CD14-positive monocyte (primary cell): Measurements from ENCODE around the gene TSSK2. TPM values are rescaled to one million over a fixed set of nuclear protein-coding genes. Genes with fewer than 3 reads are reported as not detected.

Experiments
- DNase-seq, 3 donors: peaks; one replicate each; pipeline ENCODE4 v3.0.0-alpha.2; 2011 to 2022
- H2AFZ ChIP-seq: 2 replicates; pipeline ENCODE4 v1.6.0; 2012; ENCODE audit warnings: mild to moderate bottlenecking, low read depth, low read length, inconsistent platforms; ENCODE audit not compliant: insufficient read depth, poor library complexity, severe bottlenecking
- H3K27ac ChIP-seq, 2 donors: 1 replicate in 1 of 2; 2 replicates in 1 of 2; pipeline ENCODE4 v1.5.1; 2012 to 2013; ENCODE audit warnings: low read length in 2 of 2, control low read depth in 1 of 2, inconsistent platforms in 1 of 2, low read depth in 1 of 2, mild to moderate bottlenecking in 1 of 2
- H3K27me3 ChIP-seq, 2 donors: one replicate each; pipeline versions ENCODE4 v1.6.0 to v1.6.1; 2011 to 2013; ENCODE audit warnings: low read length in 2 of 2; ENCODE audit not compliant: control insufficient read depth in 2 of 2, insufficient read depth in 2 of 2
- H3K36me3 ChIP-seq, 2 donors: replicated peaks in 1 of 2; 1 replicate in 1 of 2; 2 replicates in 1 of 2; pipeline versions ENCODE4 v1.5.1 to v1.6.1; 2012 to 2013; ENCODE audit warnings: low read length in 2 of 2, control low read depth in 1 of 2, inconsistent platforms in 1 of 2, mild to moderate bottlenecking in 1 of 2; ENCODE audit not compliant: insufficient read depth in 2 of 2, control insufficient read depth in 1 of 2
- H3K4me1 ChIP-seq, 2 donors: 1 replicate in 1 of 2; 2 replicates in 1 of 2; pipeline versions ENCODE4 v1.5.1 to v1.6.1; 2012 to 2013; ENCODE audit warnings: low read length in 2 of 2, control low read depth in 1 of 2, inconsistent platforms in 1 of 2, mild to moderate bottlenecking in 1 of 2, moderate library complexity in 1 of 2; ENCODE audit not compliant: insufficient read depth in 2 of 2, control insufficient read depth in 1 of 2
- H3K4me2 ChIP-seq: replicated peaks from 2 replicates; pipeline ENCODE3; 2012; ENCODE audit warnings: low read length, moderate library complexity, mild to moderate bottlenecking; ENCODE audit not compliant: poor library complexity, severe bottlenecking; ENCODE audit errors: extremely low read depth
- H3K4me3 ChIP-seq, 3 experiments: fragments of 200-600 bp in 1 of 3; sonication (generic) in 1 of 3; replicated peaks in 1 of 3; 1 replicate in 2 of 3; 2 replicates in 1 of 3; pipeline ENCODE4 v1.5.1; 2011 to 2013; ENCODE audit warnings: low read length in 3 of 3, mild to moderate bottlenecking in 3 of 3, control low read depth in 2 of 3, low read depth in 2 of 3, inconsistent platforms in 1 of 3, moderate library complexity in 1 of 3
- H3K79me2 ChIP-seq: 2 replicates; pipeline ENCODE4 v1.6.0; 2012; ENCODE audit warnings: mild to moderate bottlenecking, control low read depth, inconsistent platforms, low read length, moderate library complexity; ENCODE audit not compliant: insufficient read depth
- H3K9ac ChIP-seq: 2 replicates; pipeline ENCODE4 v1.6.0; 2017; ENCODE audit warnings: low read length, mild to moderate bottlenecking; ENCODE audit not compliant: insufficient read depth, poor library complexity, severe bottlenecking
- H3K9me3 ChIP-seq, 2 donors: replicated peaks in 1 of 2; 1 replicate in 1 of 2; 2 replicates in 1 of 2; pipeline versions ENCODE4 v1.5.1 to v1.6.1; 2012 to 2013; ENCODE audit warnings: low read length in 2 of 2, control low read depth in 1 of 2; ENCODE audit not compliant: control insufficient read depth in 1 of 2, insufficient read depth in 1 of 2
- H4K20me1 ChIP-seq: 2 replicates; pipeline ENCODE4 v1.6.0; 2012; ENCODE audit warnings: mild to moderate bottlenecking, low read length, control low read depth, moderate library complexity; ENCODE audit not compliant: insufficient read depth
- H3K27ac Mint-ChIP-seq, 7 donors: one replicate each; pipeline ENCODE4 v1.8.0; 2020; ENCODE audit warnings: mild to moderate bottlenecking in 7 of 7, mixed read lengths in 7 of 7, moderate library complexity in 6 of 7, inconsistent platforms in 2 of 7
- H3K27me3 Mint-ChIP-seq, 3 donors: one replicate each; pipeline ENCODE4 v1.8.0; 2021 to 2022; ENCODE audit warnings: low read depth in 3 of 3, mild to moderate bottlenecking in 3 of 3, mixed read lengths in 3 of 3, moderate library complexity in 3 of 3, inconsistent platforms in 1 of 3
- H3K36me3 Mint-ChIP-seq, 2 donors: one replicate each; pipeline ENCODE4 v1.8.0; 2020; ENCODE audit warnings: mixed read lengths in 2 of 2, inconsistent platforms in 1 of 2, mild to moderate bottlenecking in 1 of 2
- H3K4me1 Mint-ChIP-seq: one replicate; pipeline ENCODE4 v1.8.0; 2020; ENCODE audit warnings: mild to moderate bottlenecking, mixed read lengths
- H3K4me3 Mint-ChIP-seq, 2 donors: one replicate each; pipeline ENCODE4 v1.8.0; 2020; ENCODE audit warnings: mild to moderate bottlenecking in 2 of 2, mixed read lengths in 2 of 2, moderate library complexity in 1 of 2
- H3K9me3 Mint-ChIP-seq, 7 donors: one replicate each; pipeline ENCODE4 v1.8.0; 2020 to 2022; ENCODE audit warnings: mixed read lengths in 7 of 7, mild to moderate bottlenecking in 6 of 7, moderate library complexity in 6 of 7, inconsistent platforms in 2 of 7
- CTCF ChIP-seq: fragments of 200-600 bp; IDR thresholded peaks from one replicate; pipeline ENCODE4 v1.8.0; 2022; ENCODE audit warnings: antibody characterized with exemption, mild to moderate bottlenecking
- WGBS: methylation state at CpG from one replicate; pipeline ENCODE4 v1.1.5; 2013; ENCODE audit warnings: missing lambda C conversion rate; ENCODE audit not compliant: insufficient coverage; 5-methylcytosine and 5-hydroxymethylcytosine counted together
- intact Hi-C, 2 donors: fragments of 100-400 bp; cut with micrococcal nuclease; formaldehyde crosslinking; loops; one replicate each; pipeline versions ENCODE4 v1.15.0 to v1.15.1; 2023
- polyA plus RNA-seq, 3 donors: library from polyadenylated mRNA; depleted of rRNA in 1 of 3; unstranded in 2 of 3; stranded (reverse) in 1 of 3; fragments of 300-500 nt in 2 of 3; fragments of >200 nt in 1 of 3; fragmentation: Illumina TruSeq in 2 of 3; gene quantifications; 1 replicate in 2 of 3; 2 replicates in 1 of 3; pipeline ENCODE4 v1.2.3, GENCODE V29; 2012 to 2021

Gene TSSK2
- polyA plus RNA-seq, 3 donors, result 0.04 TPM; not detected in 2

GRCh38 chr22:19134176-19134831, 3.2 kb downstream of the TSSK2 start:
- Mint-ChIP-seq H3K36me3 (peaks cover 70 to 82% of the 10 kb centered on the region in 2 donors), H3K27ac (peak overlapping the region in 4 of 7 donors; percentile 10 to 71 (median 62)), H3K27me3 (peaks cover 0 to 4% (median 3%) of the 10 kb centered on the region in 3 donors), H3K4me1 (no peaks in the 10 kb centered on the region), H3K4me3 (no peak overlapping the region), H3K9me3 (no peaks in the 10 kb centered on the region)
- WGBS, result 89% methylated on average over 10 of the region's 21 CpGs
- no peak overlapping the region for H3K4me2 ChIP-seq
- no peak overlapping the region for H2AFZ ChIP-seq
- no peak overlapping the region for H3K27ac ChIP-seq
- H4K20me1 ChIP-seq, result no peaks in the 10 kb centered on the region
- H3K79me2 ChIP-seq, result no peaks in the 10 kb centered on the region
- no peak for DNase-seq
- H3K4me1 ChIP-seq, result no peaks in the 10 kb centered on the region
- no peak overlapping the region for H3K4me3 ChIP-seq
- peaks cover 77 to 85% of the 10 kb centered on the region in 2 donors for H3K36me3 ChIP-seq
- H3K9me3 ChIP-seq, result no peaks in the 10 kb centered on the region
- no peak for TF ChIP-seq CTCF
- intact Hi-C loops, result no loop called here
- H3K9ac ChIP-seq, result no peak overlapping the region
- H3K27me3 ChIP-seq, result no peaks in the 10 kb centered on the region

GRCh38 chr22:19134874-19135273, 3.8 kb downstream of the TSSK2 start:
- no peaks in the 10 kb centered on the region for H4K20me1 ChIP-seq
- no peak overlapping the region for H3K4me2 ChIP-seq
- peaks cover 83 to 90% of the 10 kb centered on the region in 2 donors for H3K36me3 ChIP-seq
- H3K27ac ChIP-seq, result no peak overlapping the region
- no peaks in the 10 kb centered on the region for H3K79me2 ChIP-seq
- no peak for DNase-seq
- H3K9me3 Mint-ChIP-seq, result no peaks in the 10 kb centered on the region
- no peaks in the 10 kb centered on the region for H3K4me1 ChIP-seq
- no peaks in the 10 kb centered on the region for H3K4me1 Mint-ChIP-seq
- H3K4me3 ChIP-seq, result no peak overlapping the region
- peak overlapping the region in 1 of 7 donors; percentile 65 for H3K27ac Mint-ChIP-seq
- 94% methylated on average over 9 of the region's 18 CpGs for WGBS
- no peak for TF ChIP-seq CTCF
- H2AFZ ChIP-seq, result no peak overlapping the region
- no peaks in the 10 kb centered on the region for H3K27me3 ChIP-seq
- H3K36me3 Mint-ChIP-seq, result peaks cover 76 to 87% of the 10 kb centered on the region in 2 donors
- H3K9me3 ChIP-seq, result no peaks in the 10 kb centered on the region
- peaks cover 0 to 3% (median under 1%) of the 10 kb centered on the region in 3 donors for H3K27me3 Mint-ChIP-seq
- H3K4me3 Mint-ChIP-seq, result no peak overlapping the region
- no peak overlapping the region for H3K9ac ChIP-seq
- intact Hi-C loops, result no loop called here
